ENCODE measurements around the gene ADGRL2.

ADGRL2 gene

DNA sequence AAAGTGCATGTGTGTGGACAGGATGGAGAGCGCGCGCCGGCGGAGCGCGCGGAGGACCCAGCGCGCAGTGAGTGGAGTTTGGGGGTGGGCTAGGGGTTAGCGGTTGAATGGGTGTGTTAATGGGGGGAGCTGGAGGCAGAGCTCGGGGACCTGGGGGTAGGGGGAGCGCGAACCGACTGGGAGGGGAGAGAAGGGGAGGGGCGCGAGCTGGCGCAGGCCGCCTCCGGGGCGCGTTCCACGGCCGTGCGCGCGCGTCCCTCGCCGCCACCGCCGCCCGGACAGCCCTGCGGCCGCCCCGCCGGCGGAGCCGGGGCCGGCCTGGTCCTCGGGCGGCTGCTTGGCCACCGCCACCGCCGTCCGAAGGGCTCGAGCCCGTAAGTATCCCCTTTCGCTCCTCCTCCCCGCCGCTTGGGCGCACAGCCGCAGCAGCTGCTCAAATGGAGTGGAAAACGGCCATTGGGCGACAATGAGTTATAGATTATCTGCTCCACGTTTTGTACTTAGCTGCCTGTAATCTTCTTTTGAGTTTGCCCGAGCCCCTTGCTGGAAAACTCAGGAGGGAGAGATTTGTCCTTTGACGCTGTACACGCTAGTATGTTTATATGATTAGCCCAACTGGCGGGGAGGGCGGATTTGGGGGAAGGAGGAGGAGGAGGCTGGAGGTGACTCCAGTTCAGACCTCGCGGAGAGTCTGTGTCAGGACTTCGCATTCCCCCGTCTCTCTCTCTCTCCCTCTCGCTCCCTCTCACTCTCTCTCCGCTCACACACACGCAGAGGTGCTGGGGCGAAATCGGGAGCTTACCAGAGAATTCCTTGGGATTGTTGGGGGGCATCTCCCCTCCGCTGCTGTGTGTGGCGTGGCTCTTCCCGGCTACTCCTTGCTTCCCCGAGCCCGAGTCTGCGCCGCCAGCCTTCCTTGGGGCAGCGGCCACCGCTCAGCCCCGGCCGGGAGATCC lies at the start of gene ADGRL2:
ADGRL2 (plus strand) TSS at position 240 of the 956 bp plus-strand sequence. CDS start 36,051 bp downstream, outside the sequence.
- DNase-seq = no peak

DNA sequence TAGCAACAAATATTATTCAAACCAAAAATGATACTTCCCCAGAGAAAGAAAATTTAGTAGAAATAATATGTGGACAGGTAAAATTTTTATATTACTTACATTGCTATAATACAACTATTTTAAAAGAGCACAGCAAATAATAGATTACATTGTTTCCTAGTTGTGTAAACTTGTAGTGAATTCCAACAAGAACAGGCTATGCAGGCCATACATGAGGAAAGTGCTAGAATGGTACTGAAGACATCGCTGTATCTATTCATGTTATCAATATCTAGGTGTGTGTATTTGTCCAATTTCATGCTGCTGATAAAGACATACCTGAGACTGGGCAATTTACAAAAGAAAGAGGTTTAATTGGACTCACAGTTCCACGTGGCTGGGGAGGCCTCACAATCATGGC lies 47.9 kb upstream of the ADGRL2 start:
- DNase-seq = no peak

DNA sequence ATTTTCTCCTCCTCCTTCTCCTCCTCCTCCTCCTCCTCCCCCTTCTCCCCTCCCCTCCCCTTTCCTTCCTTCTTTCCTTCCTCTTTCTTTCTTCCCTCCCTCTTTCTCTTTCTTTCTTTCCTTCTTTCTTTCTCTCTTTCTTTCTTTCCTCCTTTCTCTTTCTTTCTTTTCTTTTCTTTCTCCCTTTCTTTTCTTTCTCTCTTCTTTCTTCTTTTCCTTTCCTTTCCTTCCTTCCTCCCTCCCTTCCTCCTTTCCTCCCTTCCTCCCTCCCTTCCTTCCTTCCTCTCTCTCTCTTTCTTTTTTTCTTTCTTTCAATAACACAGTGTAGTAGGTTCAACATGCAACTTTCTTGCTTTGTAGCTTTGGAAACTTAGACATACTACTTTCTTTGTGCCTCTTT lies 46.3 kb upstream of the ADGRL2 start:
- no peak for DNase-seq

DNA sequence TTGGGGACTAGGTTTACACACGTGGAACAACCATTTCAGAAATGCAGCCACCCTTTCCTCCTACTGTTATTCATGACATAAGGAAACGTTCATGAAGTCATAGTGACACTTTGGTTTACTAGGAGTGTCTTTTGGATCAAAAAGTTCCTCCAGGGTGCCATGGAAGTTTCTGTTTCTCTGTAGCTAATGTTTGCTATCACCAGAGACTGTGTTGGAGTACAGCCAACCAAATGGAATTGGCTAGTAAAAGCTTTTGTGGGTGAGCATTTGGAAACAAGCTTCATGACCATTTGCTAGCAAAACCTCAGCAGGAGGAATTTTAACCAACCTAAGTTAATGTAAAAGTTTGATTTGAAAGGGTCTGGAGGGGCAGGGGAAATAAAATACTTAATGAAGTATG lies 43.9 kb upstream of the ADGRL2 start:
- no peak for DNase-seq

DNA sequence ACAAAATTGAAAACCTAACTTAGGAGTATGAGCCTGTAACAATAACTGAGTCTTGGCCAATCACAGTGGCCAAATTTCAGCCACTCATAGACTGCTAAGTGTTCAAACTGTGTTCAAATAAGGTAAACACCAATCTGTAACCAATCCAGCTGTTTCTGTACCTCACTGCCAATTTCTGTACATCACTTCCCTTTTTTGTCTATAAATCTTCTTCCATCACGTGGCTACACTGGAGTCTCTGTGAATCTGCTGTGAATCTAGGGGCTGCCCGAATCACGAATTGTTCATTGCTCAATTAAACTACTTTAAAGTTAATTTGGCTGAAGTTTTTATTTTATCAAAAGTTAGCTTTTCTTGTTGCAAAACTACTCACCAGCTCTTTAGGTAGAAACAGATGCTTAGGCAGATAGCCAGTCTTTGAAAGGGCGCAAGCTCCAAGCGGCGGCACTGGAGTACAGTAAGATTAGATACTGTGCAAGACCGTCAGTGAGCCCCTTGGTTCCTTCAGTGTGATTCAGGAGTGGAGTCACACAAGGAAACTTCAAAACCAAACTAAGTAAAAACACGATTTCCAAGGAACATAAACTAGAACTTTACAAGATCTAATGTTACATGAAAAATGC lies 43.2 kb upstream of the ADGRL2 start:
- no peak for DNase-seq

DNA sequence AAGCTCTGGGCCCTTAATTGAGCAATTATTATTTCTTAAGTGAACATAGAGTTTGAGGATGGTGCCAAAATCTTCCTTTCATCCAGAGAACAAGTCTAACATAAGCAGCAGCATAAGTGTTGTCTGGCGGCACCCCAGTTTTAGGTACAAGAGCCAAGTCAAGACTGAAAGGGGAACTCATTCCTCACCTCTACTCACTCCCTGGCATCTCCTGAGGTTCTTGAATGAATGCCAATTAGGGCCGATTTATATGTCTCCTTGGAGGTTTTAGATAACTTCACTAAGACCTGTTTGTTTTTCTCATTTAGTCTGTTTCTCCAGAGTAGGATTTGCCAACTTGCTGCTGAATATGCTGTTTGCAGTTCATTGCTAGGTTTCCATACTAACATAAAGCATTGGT lies 42.6 kb upstream of the ADGRL2 start:
- no peak for DNase-seq

DNA sequence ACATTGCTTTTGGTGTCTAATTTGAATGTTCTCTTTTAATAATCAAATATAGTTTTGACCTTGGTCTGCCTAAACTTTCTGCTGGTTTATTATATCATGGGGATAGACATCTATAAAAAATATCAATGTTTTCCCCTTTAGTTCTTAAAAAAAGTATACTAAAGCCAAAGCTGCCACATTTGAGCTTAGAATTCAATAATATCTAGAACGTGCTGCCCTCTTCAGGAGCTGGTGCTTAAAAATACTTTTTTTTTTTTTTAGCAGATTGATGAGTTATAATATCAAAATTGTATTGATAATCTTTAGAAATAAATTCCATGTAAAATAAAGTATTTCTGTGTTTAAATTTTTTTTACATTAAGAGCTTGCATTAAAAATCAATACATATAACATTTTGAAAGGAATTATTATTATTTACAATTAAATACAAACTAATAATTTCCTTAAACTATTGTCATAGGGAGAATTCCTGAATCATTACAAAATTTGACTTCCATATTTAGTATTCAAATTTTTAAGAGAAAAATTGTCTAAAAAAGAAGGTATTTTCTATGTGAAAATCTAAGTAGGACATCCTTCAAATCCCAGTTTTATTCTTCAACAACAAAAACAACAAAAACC lies 40.1 kb upstream of the ADGRL2 start:
- DNase-seq = no peak

DNA sequence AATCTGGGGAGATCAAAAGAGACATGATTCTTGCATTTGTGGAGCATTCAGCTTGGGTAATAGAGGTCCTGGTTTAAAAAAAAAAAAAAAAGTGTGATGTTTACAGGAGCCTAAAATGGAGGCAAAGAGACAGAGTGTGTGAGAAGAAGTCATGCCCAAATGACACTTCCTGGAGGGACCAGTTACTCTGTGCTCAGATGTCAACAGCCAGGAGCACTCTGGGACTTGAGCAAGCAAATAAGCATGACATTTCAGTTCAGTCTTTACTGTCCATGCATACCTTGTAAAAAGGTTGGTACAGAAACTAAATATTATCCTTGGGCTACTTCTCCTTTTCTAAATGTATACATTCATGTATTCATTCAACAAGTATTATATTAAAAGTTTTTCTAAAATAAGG lies 25.2 kb upstream of the ADGRL2 start:
- no peak for DNase-seq

DNA sequence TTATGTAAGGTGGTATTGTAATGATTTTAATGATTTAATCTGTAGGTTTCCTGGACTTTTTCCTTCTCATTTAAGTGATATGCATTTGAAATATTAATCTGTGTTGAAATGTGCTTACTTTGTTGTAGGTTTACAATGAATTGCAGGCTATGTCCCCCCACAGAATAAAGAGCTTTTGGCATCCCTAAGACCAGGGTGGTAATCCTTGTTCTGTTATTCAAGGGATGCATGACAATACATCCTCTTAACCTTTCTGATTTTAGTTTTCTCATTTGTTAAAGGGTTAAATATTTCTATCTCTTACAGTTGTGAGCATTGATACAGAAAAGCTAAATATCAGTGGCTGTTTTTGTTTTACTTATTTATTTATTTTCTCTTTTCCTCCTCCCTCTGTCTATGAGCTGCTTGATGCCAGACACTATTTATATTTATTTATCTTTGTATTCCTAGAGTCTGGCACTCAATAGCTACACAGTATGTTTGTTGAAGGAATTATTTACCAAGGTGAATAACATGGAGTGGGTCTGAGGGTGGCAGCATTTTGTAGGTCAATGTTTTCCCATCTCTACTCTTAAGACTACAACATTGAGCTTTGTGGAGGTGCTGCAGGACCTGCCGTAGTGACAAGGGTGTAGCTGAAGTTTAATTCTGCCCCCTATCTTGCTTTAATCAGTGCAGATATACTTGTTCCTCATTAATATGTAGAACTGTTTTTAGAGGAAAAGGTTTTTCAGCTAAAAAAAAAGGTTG lies 19.9 kb upstream of the ADGRL2 start:
- DNase-seq = no peak

DNA sequence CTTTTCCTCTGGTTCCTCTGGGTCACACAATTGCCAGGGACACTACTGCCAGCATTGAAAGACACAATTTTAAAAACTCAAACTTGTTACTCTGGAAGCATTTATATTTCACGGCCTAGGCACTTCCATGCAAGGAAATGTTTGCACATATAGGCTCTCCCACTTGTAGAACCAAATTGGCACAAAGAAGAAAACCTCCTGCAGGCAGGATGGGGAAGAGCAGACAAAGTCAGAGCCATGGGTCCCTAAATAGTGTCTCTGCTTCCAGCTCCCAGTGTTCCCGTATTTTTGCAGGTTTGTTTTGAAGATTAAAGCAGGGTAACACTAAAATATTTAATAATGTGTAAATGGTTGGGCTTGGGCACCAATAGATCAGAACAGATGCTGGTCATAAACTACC lies 19.0 kb upstream of the ADGRL2 start:
- no peak for DNase-seq

DNA sequence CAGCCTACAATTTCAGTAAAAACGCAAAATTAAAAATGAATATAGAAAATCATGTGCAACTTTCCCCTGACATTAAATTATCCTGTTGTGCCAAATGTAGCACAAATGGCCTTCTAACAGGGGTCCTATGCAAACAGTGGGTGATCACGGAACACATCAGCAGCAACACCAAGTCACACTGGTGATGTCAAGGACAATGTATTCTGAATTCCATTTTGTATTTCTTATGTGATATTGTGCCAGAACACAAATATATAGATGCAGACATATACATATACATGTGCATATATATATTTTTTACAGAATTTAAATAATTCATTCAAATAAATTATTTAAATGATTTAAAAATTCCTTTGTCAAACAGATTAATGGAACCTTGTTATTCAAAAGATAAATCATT lies 8.6 kb upstream of the ADGRL2 start:
- DNase-seq = no peak

DNA sequence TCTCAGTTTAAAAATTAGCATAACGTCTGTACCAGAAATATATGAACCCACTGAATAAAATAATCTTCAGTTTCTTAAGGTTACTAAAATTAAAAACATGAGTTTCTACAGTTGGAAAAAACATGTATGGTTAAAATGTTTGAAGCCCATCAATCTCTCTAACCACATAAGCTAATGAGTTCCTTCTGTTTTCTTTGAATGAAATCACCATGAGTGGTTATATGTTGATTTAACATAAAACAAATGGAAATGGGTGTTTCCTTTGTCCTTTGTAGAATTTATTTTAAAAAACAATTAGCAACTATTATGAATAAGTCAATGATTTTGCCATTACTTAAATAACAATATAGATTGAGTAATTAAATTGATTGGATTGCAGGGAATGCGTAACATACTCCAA lies 3.0 kb upstream of the ADGRL2 start:
- no peak for DNase-seq

DNA sequence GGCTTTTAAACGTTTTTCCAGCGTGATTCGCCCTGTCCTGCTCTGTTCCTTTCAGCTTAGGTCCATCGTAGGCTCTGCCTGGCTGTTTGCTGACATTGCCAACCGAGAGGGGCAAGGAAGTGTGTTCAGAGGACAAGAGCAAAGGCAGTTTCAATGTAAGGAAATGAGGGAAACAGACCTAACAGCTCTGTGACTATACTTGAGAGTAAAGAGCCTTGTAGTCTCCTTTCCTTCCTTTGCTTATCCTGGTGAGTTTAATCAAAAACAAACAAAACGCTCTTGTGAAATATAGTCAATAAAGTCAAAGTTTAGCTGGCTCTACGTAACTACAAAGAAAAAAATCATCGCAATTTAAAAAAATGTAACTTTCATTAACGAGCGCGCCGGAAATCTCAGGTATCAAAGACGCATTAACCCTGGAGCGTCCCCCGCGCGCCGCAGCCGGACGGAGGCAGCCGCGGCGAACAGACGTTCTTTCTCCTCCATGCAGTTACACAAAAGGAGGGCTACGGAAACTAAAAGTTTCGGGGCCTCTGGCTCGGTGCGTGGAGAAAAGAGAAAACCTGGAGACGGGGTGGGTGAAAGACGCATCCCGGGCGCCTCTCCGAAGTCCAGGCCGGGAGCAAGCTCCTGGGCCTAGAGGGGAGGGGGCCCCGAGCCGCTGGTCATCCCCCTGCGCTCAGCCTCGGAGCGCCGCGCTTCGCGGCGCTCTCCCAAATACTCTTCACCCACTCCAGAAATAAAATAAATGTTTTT lies 617 bp upstream of the ADGRL2 start:
- DNase-seq = no peak

DNA sequence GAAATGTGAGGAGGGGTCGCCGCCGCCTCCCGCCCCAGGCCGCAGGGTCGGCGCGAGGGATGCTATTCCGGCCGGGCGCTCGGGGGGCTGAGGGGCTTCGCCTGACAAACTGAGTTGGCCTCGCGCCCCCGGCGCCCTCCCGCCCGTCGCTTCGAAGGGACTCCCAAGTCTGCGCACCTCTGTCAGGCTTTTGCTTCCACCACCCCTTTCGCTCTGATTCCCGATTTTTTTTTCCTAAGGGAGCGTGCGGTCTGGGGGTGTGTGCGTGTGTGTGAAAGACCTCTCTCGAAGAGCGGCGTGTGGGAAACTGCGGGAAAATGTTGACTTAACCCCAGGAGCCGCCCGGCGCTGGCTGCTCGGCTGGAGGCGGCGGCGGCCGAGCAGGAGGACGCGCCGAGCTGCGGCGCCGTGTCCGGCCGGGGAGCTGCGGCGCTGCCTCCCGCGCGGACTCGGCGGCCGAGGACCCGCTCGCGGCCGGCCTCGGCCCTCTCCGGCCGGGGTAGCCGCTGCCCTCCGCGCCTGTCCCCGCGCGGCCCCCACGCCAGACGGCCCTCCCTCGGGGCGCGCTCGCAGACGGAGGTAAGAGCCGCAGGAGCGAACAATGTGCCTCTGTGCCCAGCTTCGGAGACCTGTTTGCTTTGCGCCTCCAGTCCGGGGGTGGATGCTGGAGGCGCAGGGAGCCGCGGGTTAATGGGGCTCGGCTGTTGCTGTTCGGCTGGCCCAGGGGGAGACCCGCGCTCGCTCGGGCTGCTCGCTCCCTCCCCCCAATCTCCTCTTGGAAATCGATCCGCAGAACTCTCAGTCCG lies 1.1 kb downstream of the ADGRL2 start:
- DNase-seq = no peak

DNA sequence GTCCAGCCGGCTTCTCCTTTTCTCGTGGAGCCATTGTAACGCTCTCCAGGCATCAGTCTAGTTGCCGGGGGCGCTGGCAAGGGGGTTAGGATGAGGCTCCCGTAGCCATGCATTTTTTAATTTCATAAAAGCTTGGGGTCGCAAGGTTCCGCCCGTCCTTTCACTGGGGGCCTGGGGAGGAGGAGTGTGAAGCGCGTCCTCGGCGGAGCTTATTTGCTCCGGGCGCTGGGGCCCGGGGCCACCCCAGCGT lies 1.6 kb downstream of the ADGRL2 start:
- DNase-seq = no peak

DNA sequence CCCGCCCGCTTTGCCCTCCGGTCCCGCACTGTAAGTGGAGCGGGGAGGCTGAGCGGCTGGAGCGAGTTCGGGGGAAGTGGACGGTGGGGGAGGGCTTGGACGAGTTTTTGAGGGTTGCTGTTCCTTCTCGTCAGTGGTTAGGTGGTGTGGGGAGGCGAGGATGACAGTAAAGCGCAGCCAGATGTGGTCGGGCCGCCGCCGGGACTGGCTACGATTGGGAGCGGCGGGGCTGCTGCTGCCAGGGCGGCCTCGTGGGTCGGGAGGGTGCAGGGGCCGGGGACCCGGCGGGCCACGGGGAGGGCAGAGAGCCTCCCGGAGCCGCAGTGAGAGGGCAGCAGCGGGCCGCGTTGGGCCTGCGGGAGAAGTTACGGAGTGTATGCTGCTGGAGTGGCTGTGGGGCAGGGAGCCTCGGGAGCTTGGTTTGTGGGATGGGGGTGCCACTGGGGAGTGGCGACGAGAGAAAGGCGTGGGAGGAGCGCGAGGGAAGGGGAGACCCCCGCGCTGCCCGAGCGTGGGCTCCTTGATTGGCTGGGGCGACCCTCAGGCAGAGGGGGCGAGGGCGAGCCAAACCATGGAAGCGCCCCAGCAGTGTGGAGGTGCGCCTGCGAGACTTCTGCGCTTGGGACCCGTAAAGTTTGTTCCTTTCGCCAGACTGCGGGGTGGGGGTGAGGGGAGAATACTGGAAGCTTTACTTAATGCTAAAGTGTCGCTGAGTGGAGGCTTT lies 2.1 kb downstream of the ADGRL2 start:
- DNase-seq = no peak

DNA sequence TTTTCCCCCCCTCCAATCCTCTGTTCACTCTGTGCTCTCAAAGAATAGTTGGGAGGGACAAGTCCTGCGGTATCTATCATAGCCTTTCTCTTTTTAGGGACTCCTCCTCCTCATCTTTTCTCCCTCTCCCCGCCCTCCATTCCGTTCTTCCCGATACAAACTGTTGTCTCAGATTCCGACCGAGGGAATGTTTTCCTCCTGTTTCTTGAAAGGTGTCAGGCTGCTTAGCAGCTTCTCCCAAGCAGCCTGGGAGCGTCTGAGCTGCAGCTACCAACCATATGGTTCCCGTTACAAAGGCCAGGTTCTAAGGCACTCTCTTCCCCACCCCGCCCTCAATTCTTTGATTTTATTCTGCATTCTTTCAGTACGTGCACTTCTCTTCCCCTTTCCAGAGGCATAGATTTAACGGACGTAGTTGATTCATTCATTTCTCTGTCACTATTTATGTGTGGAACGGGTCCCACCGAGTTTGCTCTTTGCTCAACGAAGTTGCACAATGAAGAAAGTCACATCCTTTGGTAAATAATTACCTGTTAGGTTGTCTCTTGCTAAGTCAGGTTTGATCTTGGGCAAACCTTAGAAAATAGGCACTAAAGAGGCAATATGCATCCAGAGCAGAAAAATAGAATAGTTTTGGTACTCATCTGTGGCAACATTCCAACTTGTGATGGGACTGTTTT lies 2.8 kb downstream of the ADGRL2 start:
- DNase-seq = no peak

DNA sequence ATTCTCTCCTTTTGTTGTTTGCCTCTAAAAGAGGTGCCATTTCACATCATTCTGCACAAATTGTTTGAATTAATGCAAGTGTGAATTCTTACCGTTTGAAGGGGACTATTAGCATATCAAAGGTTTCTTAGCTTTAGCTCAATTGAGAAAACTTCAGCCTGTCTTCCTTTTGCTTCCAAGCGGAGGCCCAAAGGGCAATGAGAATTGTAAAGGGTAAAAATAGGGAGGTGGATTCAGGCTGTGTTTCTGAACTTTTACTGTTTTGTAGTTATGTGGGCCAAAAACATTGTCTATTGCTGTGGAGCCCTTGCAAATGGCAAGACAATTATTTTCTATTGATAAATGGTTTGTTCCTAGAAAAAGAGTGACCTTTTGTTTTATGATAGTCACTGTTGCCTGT lies 3.6 kb downstream of the ADGRL2 start:
- no peak for DNase-seq

DNA sequence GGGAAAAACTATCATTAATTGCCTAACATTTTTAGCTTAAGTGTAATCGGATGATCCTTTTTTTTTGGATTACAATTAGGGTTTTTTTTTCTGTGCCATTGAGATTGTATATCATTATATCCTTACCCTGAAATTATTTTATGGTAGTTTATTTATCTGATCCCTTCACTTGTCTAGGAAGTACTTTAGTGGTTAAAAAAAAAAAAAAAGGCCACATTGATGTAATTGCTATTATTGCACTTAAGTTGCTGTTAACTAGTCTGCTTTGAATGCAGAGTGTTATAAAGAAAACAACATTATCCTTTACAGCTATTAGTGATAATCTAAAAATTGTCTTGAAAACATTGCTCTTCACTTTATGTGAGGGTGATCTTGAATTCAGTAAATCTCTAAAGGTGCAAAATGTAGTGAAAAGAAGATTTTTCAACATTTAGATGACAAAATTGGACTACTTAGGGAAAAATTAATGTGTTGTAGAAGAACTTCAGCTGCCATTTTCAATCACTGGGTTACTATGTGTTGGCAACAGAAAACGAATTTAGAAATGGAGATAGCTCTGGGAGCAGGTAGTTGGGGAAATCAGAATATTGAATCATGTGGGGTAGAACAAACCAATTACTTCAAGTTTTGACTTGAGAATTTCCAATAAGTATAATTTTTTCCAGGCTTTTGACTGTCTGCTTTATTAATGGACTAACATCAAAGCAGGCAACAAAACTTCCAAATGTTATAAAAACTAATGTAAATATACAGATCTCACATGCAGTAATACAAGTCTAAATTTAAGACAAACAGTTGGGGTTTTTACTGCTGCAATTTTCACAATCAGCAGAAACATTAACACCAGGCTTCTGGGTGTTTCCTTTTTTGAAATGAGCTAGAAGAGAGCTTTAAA lies 5.0 kb downstream of the ADGRL2 start:
- DNase-seq = no peak

DNA sequence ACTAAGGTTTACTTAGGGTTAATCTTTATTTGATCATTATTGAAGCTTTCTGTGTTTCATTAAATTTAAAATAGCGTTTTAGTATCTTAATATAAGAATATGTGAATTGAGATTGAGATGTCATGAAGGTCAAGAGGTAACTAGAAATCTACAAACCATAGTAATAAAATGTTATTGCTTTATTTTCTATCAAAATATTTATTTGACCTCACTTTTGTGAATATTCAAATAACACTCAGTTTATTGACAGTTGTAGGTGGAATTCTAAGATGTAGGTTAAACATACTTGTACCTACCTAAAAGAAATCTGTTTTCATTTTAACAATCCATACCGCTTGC lies 5.7 kb downstream of the ADGRL2 start:
- no peak for DNase-seq

Data from CD4-positive, alpha-beta T cell treated with Interleukin-6 for 4 hours (primary cell).